Esophagus muscularis mucosa (tissue), 4 donors: ENCODE data around the gene CHRDL1. TPM values are rescaled to one million over a fixed set of nuclear protein-coding genes. Genes with fewer than 3 reads are reported as not detected.

Experiments used
- DNase-seq: peaks from one replicate; pipeline ENCODE4 v3.0.0-alpha.2; 2017; ENCODE audit errors: extremely low spot score
- H3K27ac ChIP-seq, 4 donors: fragments of 200-600 bp; sonication (generic); replicated peaks in 1 of 4; 1 replicate in 3 of 4; 2 replicates in 1 of 4; pipeline ENCODE4 v1.5.1; 2016 to 2019; ENCODE audit warnings: mild to moderate bottlenecking in 1 of 4
- H3K27me3 ChIP-seq, 4 donors: fragments of 200-600 bp; sonication (generic); one replicate each; pipeline versions ENCODE4 v1.5.1 to v1.6.0; 2016 to 2019
- H3K36me3 ChIP-seq, 4 donors: fragments of 200-600 bp; sonication (generic); one replicate each; pipeline ENCODE4 v1.5.1; 2016 to 2019
- H3K4me1 ChIP-seq, 4 donors: fragments of 200-600 bp; sonication (generic); one replicate each; pipeline ENCODE4 v1.5.1; 2016 to 2019
- H3K4me3 ChIP-seq, 4 donors: fragments of 200-600 bp; sonication (generic); 1 replicate in 2 of 4; 2 replicates in 2 of 4; pipeline ENCODE4 v1.5.1; 2016 to 2019; ENCODE audit warnings: mild to moderate bottlenecking in 4 of 4, moderate library complexity in 1 of 4
- H3K9me3 ChIP-seq, 4 donors: fragments of 200-600 bp; sonication (generic); 1 replicate in 3 of 4; 2 replicates in 1 of 4; pipeline ENCODE4 v1.5.1; 2016 to 2019
- EP300 ChIP-seq: sonication (generic); formaldehyde crosslinking; IDR thresholded peaks from one replicate; pipeline ENCODE4 v1.6.1; 2017; ENCODE audit warnings: antibody characterized with exemption
- POLR2A ChIP-seq: fragments of 450-650 bp; IDR thresholded peaks from one replicate; pipeline ENCODE4 v1.6.1; 2017; ENCODE audit warnings: antibody characterized with exemption, moderate library complexity, mild to moderate bottlenecking, low read depth
- POLR2AphosphoS5 ChIP-seq, 2 donors: sonication (generic); formaldehyde crosslinking; IDR thresholded peaks; one replicate each; pipeline ENCODE4 v1.6.1; 2017; ENCODE audit warnings: antibody characterized with exemption in 2 of 2
- WGBS: methylation state at CpG from one replicate; pipeline ENCODE4 v1.1.5; 2018; 5-methylcytosine and 5-hydroxymethylcytosine counted together
- intact Hi-C: fragments of 100-400 bp; cut with DNase I; formaldehyde crosslinking; loops from one replicate; pipeline ENCODE4 v1.15.1; 2023
- total RNA-seq, 4 donors: library from RNA; depleted of rRNA; stranded (reverse); fragments of >200 nt; gene quantifications; one replicate each; pipeline versions ENCODE4 v1.1.0 to v1.2.1, GENCODE V29; 2016
- TF ChIP-seq, protein P1 (sequence below), 3 experiments: fragments of 200-600 bp in 2 of 3; fragments of 450-650 bp in 1 of 3; sonication (generic) in 2 of 3; IDR thresholded peaks; one replicate each; pipeline ENCODE4 v1.5.1; 2017 to 2019; ENCODE audit warnings: antibody characterized with exemption in 3 of 3, mild to moderate bottlenecking in 2 of 3, moderate library complexity in 1 of 3

Gene CHRDL1
- total RNA-seq, 4 donors from 2014 or later, result 202 to 346 (median 222) TPM

- H3K4me1 ChIP-seq, result peaks cover 0 to 27% (median 6%) of the 10 kb centered on the region in 4 donors
- no peak for DNase-seq
- no peak overlapping the region for H3K4me3 ChIP-seq
- H3K9me3 ChIP-seq, result no peaks in the 10 kb centered on the region
- H3K27ac ChIP-seq, result no peak overlapping the region
- intact Hi-C loops, result no loop called here
- H3K27me3 ChIP-seq, result no peaks in the 10 kb centered on the region
- no peaks in the 10 kb centered on the region for H3K36me3 ChIP-seq
- TF ChIP-seq POLR2AphosphoS5 (IDR thresholded peaks at IDR 0.05), result no peak
- TF ChIP-seq, protein P1, sequence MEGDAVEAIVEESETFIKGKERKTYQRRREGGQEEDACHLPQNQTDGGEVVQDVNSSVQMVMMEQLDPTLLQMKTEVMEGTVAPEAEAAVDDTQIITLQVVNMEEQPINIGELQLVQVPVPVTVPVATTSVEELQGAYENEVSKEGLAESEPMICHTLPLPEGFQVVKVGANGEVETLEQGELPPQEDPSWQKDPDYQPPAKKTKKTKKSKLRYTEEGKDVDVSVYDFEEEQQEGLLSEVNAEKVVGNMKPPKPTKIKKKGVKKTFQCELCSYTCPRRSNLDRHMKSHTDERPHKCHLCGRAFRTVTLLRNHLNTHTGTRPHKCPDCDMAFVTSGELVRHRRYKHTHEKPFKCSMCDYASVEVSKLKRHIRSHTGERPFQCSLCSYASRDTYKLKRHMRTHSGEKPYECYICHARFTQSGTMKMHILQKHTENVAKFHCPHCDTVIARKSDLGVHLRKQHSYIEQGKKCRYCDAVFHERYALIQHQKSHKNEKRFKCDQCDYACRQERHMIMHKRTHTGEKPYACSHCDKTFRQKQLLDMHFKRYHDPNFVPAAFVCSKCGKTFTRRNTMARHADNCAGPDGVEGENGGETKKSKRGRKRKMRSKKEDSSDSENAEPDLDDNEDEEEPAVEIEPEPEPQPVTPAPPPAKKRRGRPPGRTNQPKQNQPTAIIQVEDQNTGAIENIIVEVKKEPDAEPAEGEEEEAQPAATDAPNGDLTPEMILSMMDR (IDR thresholded peaks at IDR 0.05), result no peak
- TF ChIP-seq POLR2A, result no peak
- TF ChIP-seq EP300, result no peak
Measured at GRCh38 chrX:110698696-110699095, 96.9 kb downstream of the CHRDL1 start.

- DNase-seq, result no peak
- Histone ChIP-seq H3K36me3 (peaks cover 0 to 13% (median 0%) of the 10 kb centered on the region in 4 donors), H3K4me3 (no peak overlapping the region), H3K27ac (no peak overlapping the region), H3K4me1 (peaks cover 0 to 13% (median 6%) of the 10 kb centered on the region in 4 donors), H3K27me3 (no peaks in the 10 kb centered on the region), H3K9me3 (no peaks in the 10 kb centered on the region)
- WGBS, result 37% methylated on average over 4 of the region's 4 CpGs
- TF ChIP-seq POLR2A, result no peak
- no peak for TF ChIP-seq EP300
- TF ChIP-seq POLR2AphosphoS5 (IDR thresholded peaks at IDR 0.05), result no peak
- TF ChIP-seq, protein P1 (IDR thresholded peaks at IDR 0.05), result no peak
- intact Hi-C loops, result no loop called here
Measured at GRCh38 chrX:110692866-110693265, 102.8 kb downstream of the CHRDL1 start.

- Histone ChIP-seq H3K36me3 (peaks cover 0 to 13% (median 0%) of the 10 kb centered on the region in 4 donors), H3K9me3 (no peaks in the 10 kb centered on the region), H3K4me3 (no peak overlapping the region), H3K27me3 (no peaks in the 10 kb centered on the region), H3K27ac (no peak overlapping the region), H3K4me1 (peaks cover 0 to 13% (median 6%) of the 10 kb centered on the region in 4 donors)
- WGBS, result 60% methylated on average over 1 of the region's 1 CpG
- no peak for DNase-seq
- intact Hi-C loops, result no loop called here
- TF ChIP-seq, protein P1 (IDR thresholded peaks at IDR 0.05), result no peak
- TF ChIP-seq EP300 (no peak), POLR2AphosphoS5 (IDR thresholded peaks at IDR 0.05) (no peak), POLR2A (no peak)
Measured at GRCh38 chrX:110691446-110691845, 104.2 kb downstream of the CHRDL1 start.

DNA sequence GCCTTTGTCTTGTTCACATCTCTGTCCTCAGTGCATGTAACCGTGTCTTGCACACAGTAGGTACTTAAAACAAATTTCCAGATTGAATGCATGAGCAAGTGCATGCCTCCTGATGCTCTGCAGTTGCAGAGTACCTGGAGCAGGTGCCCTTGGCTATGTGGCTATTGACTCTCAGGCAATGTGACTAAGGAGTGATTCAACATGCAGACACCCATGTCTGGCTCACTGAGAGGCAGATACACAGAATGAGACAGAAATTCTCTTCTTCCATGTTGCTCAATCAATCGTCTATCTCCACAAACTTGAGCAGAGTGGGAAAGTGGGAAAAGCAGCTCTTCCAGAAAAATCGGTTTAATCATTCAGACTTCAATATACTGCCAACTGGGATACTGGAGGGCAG, 111.0 kb downstream of the CHRDL1 start:
- H3K9me3 ChIP-seq, result no peaks in the 10 kb centered on the region
- H3K4me3 ChIP-seq, result no peak overlapping the region
- 60% methylated on average over 3 of the region's 3 CpGs for WGBS
- H3K27ac ChIP-seq, result no peak overlapping the region
- intact Hi-C loops, result no loop called here
- H3K4me1 ChIP-seq, result no peaks in the 10 kb centered on the region
- no peak for DNase-seq
- no peaks in the 10 kb centered on the region for H3K27me3 ChIP-seq
- TF ChIP-seq, protein P1 (IDR thresholded peaks at IDR 0.05), result no peak
- no peak for TF ChIP-seq POLR2A
- no peak for TF ChIP-seq EP300
- no peak for TF ChIP-seq POLR2AphosphoS5 (IDR thresholded peaks at IDR 0.05)
- H3K36me3 ChIP-seq, result peaks cover 0 to 11% (median under 1%) of the 10 kb centered on the region in 4 donors

DNA sequence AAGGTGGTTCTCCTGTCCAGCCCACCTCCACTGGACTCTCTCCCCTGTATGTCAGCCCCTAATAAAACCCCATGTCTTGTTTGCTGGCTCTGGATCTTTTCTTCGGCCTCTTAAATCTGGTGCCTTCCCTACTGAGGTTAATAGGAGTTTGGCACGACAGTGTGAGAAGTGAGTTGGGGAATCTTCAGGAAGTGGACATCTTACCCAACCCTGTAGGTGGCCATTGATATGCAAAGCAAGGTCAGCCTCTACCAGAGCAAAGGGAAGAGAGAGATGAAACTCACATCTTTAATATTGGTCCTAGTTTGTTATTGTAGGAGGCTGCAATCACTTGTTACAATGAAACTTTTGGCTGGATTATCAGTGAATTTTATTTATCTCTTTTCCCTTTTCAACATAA, 111.7 kb downstream of the CHRDL1 start:
- WGBS, result 58% methylated on average over 2 of the region's 2 CpGs

More for the DNA sequence above, 111.7 kb downstream of the CHRDL1 start:
- no peaks in the 10 kb centered on the region for H3K27me3 ChIP-seq
- H3K9me3 ChIP-seq, result no peaks in the 10 kb centered on the region
- no peak for DNase-seq
- intact Hi-C loops, result no loop called here
- H3K4me1 ChIP-seq, result no peaks in the 10 kb centered on the region
- no peak overlapping the region for H3K4me3 ChIP-seq
- TF ChIP-seq EP300 (no peak), POLR2AphosphoS5 (IDR thresholded peaks at IDR 0.05) (no peak), POLR2A (no peak)
- TF ChIP-seq, protein P1 (IDR thresholded peaks at IDR 0.05), result no peak
- peaks cover 0 to 17% (median 2%) of the 10 kb centered on the region in 4 donors for H3K36me3 ChIP-seq
- no peak overlapping the region for H3K27ac ChIP-seq
